Endothelial cell of umbilical vein (primary cell): ENCODE measurements around the gene MVB12B. TPM values are rescaled to one million over a fixed set of nuclear protein-coding genes. Genes with fewer than 3 reads are reported as not detected.

ENCODE experiments used
- BruUV-seq: library from RNA; stranded (reverse); fragments of 400-500 nt; replicated peaks from 2 replicates; lab custom pipeline; 2021; lab: Mats Ljungman, UMichigan
- CTCF ChIA-PET: fragments of 300-600, 350-600 bp; sonication (Branson Sonifier 250); formaldehyde crosslinking; loops from one replicate; lab custom pipeline; 2021; ENCODE audit warnings: antibody characterized with exemption, inconsistent platforms; lab: Charles Lee
- POLR2A ChIA-PET: fragments of 300-600, 350-600 bp; sonication (Branson Sonifier 250); formaldehyde crosslinking; loops from one replicate; lab custom pipeline; 2021; ENCODE audit warnings: antibody characterized with exemption, inconsistent platforms; lab: Charles Lee
- DNase-seq: peaks from one replicate; pipeline ENCODE4 v3.0.0-alpha.2; 2011; ENCODE audit warnings: low read depth, low spot score
- FAIRE-seq: peaks from 2 replicates; lab custom pipeline; 2011; peaks lifted over from hg19 to GRCh38; lab: Jason Lieb, UNC
- H2AFZ ChIP-seq: 2 replicates; pipeline ENCODE4 v1.6.0; 2012; ENCODE audit warnings: low read depth, low read length, control low read depth, inconsistent platforms
- H3K27ac ChIP-seq: 2 replicates; pipeline ENCODE4 v1.5.1; 2011; ENCODE audit warnings: low read depth, mild to moderate bottlenecking, control low read depth, low read length, moderate library complexity; ENCODE audit not compliant: insufficient read depth
- H3K27me3 ChIP-seq, 2 experiments: 2 replicates each; pipeline versions ENCODE4 v1.6.0 to v1.6.1; 2011; ENCODE audit warnings: low read length in 2 of 2, mixed read lengths in 1 of 2; ENCODE audit not compliant: control insufficient read depth in 2 of 2, insufficient read depth in 2 of 2
- H3K36me3 ChIP-seq, 2 experiments: 2 replicates in 1 of 2; 3 replicates in 1 of 2; pipeline ENCODE4 v1.5.1; 2011; ENCODE audit warnings: low read length in 2 of 2, mild to moderate bottlenecking in 1 of 2, moderate library complexity in 1 of 2; ENCODE audit not compliant: control insufficient read depth in 2 of 2, insufficient read depth in 2 of 2; ENCODE audit errors: extremely low read depth in 1 of 2
- H3K4me1 ChIP-seq: 3 replicates; pipeline ENCODE4 v1.5.1; 2011; ENCODE audit warnings: mild to moderate bottlenecking, low read length; ENCODE audit not compliant: control insufficient read depth, insufficient read depth; ENCODE audit errors: extremely low read depth
- H3K4me2 ChIP-seq: 2 replicates; pipeline ENCODE4 v1.6.1; 2011; ENCODE audit warnings: low read length, control low read depth, mixed read lengths; ENCODE audit not compliant: insufficient read depth
- H3K4me3 ChIP-seq, 3 experiments: fragments of 200-600 bp in 1 of 3; sonication (generic), shearing (Covaris generic) in 1 of 3; replicated peaks in 1 of 3; 2 replicates each; pipeline ENCODE4 v1.5.1; 2011 to 2016; ENCODE audit warnings: control low read depth in 3 of 3, low read length in 3 of 3, mild to moderate bottlenecking in 2 of 3, inconsistent platforms in 1 of 3, low read depth in 1 of 3, moderate library complexity in 1 of 3; ENCODE audit not compliant: insufficient read depth in 1 of 3
- H3K79me2 ChIP-seq: 2 replicates; pipeline ENCODE4 v1.6.0; 2012; ENCODE audit warnings: low read length, inconsistent platforms; ENCODE audit not compliant: control insufficient read depth, insufficient read depth
- H3K9ac ChIP-seq: replicated peaks from 2 replicates; pipeline ENCODE3; 2011; ENCODE audit warnings: low read length, control low read depth; ENCODE audit not compliant: insufficient read depth; ENCODE audit errors: extremely low read depth
- H3K9me1 ChIP-seq: replicated peaks from 3 replicates; pipeline ENCODE4 v1.6.0; 2011; ENCODE audit warnings: mild to moderate bottlenecking, low read length; ENCODE audit not compliant: control insufficient read depth, insufficient read depth; ENCODE audit errors: extremely low read depth
- H3K9me3 ChIP-seq: replicated peaks from 2 replicates; pipeline ENCODE4 v1.5.1; 2012; ENCODE audit warnings: low read length, inconsistent platforms; ENCODE audit not compliant: control insufficient read depth, insufficient read depth
- H4K20me1 ChIP-seq: replicated peaks from 2 replicates; pipeline ENCODE3; 2011; ENCODE audit warnings: mild to moderate bottlenecking, low read length; ENCODE audit not compliant: control insufficient read depth, insufficient read depth; ENCODE audit errors: extremely low read depth
- CTCF ChIP-seq, 2 donors: IDR thresholded peaks; 1 replicate in 1 of 2; 2 replicates in 1 of 2; pipeline ENCODE4 v1.5.1; 2011; ENCODE audit warnings: low read length in 2 of 2, mild to moderate bottlenecking in 2 of 2, moderate library complexity in 2 of 2, control low read depth in 1 of 2, inconsistent platforms in 1 of 2, low read depth in 1 of 2; ENCODE audit not compliant: insufficient read depth in 1 of 2; ENCODE audit errors: extremely low read depth in 1 of 2
- EZH2 ChIP-seq: IDR thresholded peaks from 2 replicates; pipeline ENCODE4 v1.6.1; 2012; ENCODE audit warnings: borderline replicate concordance, low read depth, mild to moderate bottlenecking, moderate library complexity, low read length, inconsistent platforms; ENCODE audit not compliant: severe bottlenecking
- FOS ChIP-seq: IDR thresholded peaks from 2 replicates; pipeline ENCODE4 v1.6.1; 2011; ENCODE audit warnings: mild to moderate bottlenecking, low read length, moderate library complexity, borderline replicate concordance; ENCODE audit not compliant: insufficient read depth
- GATA2 ChIP-seq: IDR thresholded peaks from 2 replicates; pipeline ENCODE4 v1.7.0; 2011; ENCODE audit warnings: low read depth, mild to moderate bottlenecking, moderate library complexity, mixed read lengths, low read length; ENCODE audit not compliant: insufficient read length, insufficient read depth
- JUN ChIP-seq: IDR thresholded peaks from 2 replicates; pipeline ENCODE4 v1.6.1; 2011; ENCODE audit warnings: borderline replicate concordance, low read depth; ENCODE audit not compliant: insufficient read length, insufficient read depth
- MAX ChIP-seq: IDR thresholded peaks from 2 replicates; pipeline ENCODE4 v1.6.1; 2011; ENCODE audit not compliant: insufficient read depth, insufficient read length
- MYC ChIP-seq: IDR thresholded peaks from one replicate; pipeline ENCODE4 v1.6.1; 2011; ENCODE audit warnings: mild to moderate bottlenecking, low read depth, low read length
- POLR2A ChIP-seq: IDR thresholded peaks from 2 replicates; pipeline ENCODE4 v1.6.1; 2012; ENCODE audit warnings: low read depth, mild to moderate bottlenecking, control low read depth, low read length
- POLR2AphosphoS5 ChIP-seq: IDR thresholded peaks from 2 replicates; pipeline ENCODE4 v1.6.1; 2012; ENCODE audit warnings: low read depth, mild to moderate bottlenecking, control low read depth, low read length, moderate library complexity; ENCODE audit not compliant: insufficient read depth
- dilution Hi-C: fragments of 300-500 bp; cut with MboI; formaldehyde crosslinking; loops from one replicate; pipeline ENCODE4 v1.15.0; 2019; ENCODE audit warnings: low sequenced_read_pairs; ENCODE audit not compliant: extremely low pct_ligation_motif_present
- intact Hi-C: fragments of 100-400 bp; cut with micrococcal nuclease; formaldehyde crosslinking; loops from one replicate; pipeline ENCODE4 v1.10.0; 2022
- polyA plus RNA-seq, 4 experiments: library from polyadenylated mRNA; depleted of rRNA in 3 of 4; stranded (reverse) in 3 of 4; unstranded in 1 of 4; fragments of >200 nt; gene quantifications; 2 replicates each; pipeline versions ENCODE4 v1.2.1 to v1.2.3, GENCODE V29; 2011 to 2012; ENCODE audit warnings: missing spikeins in 1 of 4
- total RNA-seq: library from RNA; stranded (reverse); gene quantifications from 2 replicates; pipeline ENCODE4 v1.2.3, GENCODE V29; 2021

The MVB12B gene
- total and polyA plus RNA-seq, 2 donors (not counting 3 experiments of a cell fraction or from before 2014, with no cell fraction given) = 6.6 to 17.3 TPM

- H3K79me2 ChIP-seq = no peaks in the 10 kb centered on the region
- intact Hi-C loops (no loop called here), dilution Hi-C loops (no loop called here)
- no TSS peak for BruUV-seq
- no peaks in the 10 kb centered on the region for H3K9me1 ChIP-seq
- no peak for DNase-seq
- H3K4me1 ChIP-seq = peaks cover 22% of the 10 kb centered on the region
- CTCF ChIA-PET = interaction anchor here (1.1 to 1.4 kb wide), 3 partner anchors 10 to 102 kb away, joined by 3 read pairs; no protein-coding TSS in a partner anchor
- no peaks in the 10 kb centered on the region for H4K20me1 ChIP-seq
- no peak overlapping the region for H3K9ac ChIP-seq
- peaks cover 0 to 3% of the 10 kb centered on the region in 2 experiments for H3K36me3 ChIP-seq
- no peak overlapping the region for H3K4me2 ChIP-seq
- no peaks in the 10 kb centered on the region for H3K9me3 ChIP-seq
- H2AFZ ChIP-seq = no peak overlapping the region
- TF ChIP-seq MYC (no peak), MAX (no peak), POLR2A (no peak), JUN (no peak), FOS (no peak), CTCF (IDR thresholded peaks at IDR 0.05; ENCODE audit: extremely low read depth in 1 of 2, insufficient read depth in 1 of 2, low read depth in 1 of 2, low read length in 2 of 2) (no peak), EZH2 (no peak), POLR2AphosphoS5 (no peak), GATA2 (no peak)
- no peak overlapping the region for H3K27ac ChIP-seq
- POLR2A ChIA-PET = no interaction called here
- FAIRE-seq = no peak
- no peaks in the 10 kb centered on the region for H3K27me3 ChIP-seq
- no peak overlapping the region for H3K4me3 ChIP-seq
Measured at GRCh38 chr9:126388964-126389708, 62.5 kb downstream of the MVB12B start.
